Testis (tissue), 2 donors: ENCODE measurements around the gene DIAPH2.

Experiments
- POLR2A ChIP-seq: fragments of 450-650 bp; IDR thresholded peaks from one replicate; pipeline ENCODE4 v1.6.1; 2017; ENCODE audit warnings: antibody characterized with exemption, mild to moderate bottlenecking, moderate library complexity
- TF ChIP-seq, protein P1 (sequence below), 3 experiments: fragments of 450-650 bp in 2 of 3; fragments of 200-600 bp in 1 of 3; sonication (generic) in 1 of 3; IDR thresholded peaks; one replicate each; pipeline ENCODE4 v1.5.1; 2016 to 2019; ENCODE audit warnings: antibody characterized with exemption in 3 of 3, mild to moderate bottlenecking in 2 of 3, moderate library complexity in 1 of 3

DNA sequence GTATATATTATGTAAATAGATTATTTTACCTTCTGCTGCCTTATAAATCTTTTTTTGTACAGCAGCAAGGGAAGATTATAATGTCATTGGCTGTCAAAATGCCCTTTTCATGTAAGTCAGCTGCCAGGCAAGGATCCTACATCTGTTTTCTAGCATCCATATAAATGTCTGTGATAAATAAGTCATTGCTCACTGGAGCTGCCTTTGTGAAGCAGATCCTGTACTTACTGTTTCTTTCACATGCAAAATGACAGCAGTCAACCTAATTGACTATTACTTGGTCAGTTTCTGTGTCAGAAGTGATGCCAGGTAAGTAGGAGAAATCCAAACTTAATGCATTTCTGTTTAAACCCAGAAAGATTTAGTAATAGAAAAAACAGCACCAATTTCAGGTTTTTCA is 819.8 kb downstream of the DIAPH2 start:
- TF ChIP-seq, protein P1, sequence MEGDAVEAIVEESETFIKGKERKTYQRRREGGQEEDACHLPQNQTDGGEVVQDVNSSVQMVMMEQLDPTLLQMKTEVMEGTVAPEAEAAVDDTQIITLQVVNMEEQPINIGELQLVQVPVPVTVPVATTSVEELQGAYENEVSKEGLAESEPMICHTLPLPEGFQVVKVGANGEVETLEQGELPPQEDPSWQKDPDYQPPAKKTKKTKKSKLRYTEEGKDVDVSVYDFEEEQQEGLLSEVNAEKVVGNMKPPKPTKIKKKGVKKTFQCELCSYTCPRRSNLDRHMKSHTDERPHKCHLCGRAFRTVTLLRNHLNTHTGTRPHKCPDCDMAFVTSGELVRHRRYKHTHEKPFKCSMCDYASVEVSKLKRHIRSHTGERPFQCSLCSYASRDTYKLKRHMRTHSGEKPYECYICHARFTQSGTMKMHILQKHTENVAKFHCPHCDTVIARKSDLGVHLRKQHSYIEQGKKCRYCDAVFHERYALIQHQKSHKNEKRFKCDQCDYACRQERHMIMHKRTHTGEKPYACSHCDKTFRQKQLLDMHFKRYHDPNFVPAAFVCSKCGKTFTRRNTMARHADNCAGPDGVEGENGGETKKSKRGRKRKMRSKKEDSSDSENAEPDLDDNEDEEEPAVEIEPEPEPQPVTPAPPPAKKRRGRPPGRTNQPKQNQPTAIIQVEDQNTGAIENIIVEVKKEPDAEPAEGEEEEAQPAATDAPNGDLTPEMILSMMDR (IDR thresholded peaks at IDR 0.05): no peak
- TF ChIP-seq POLR2A: no peak
